SK-N-SH (cell line): ENCODE results near the gene CFDP1. TPM values are rescaled to one million over a fixed set of nuclear protein-coding genes. Genes with fewer than 3 reads are reported as not detected.

Source experiments
- CTCF ChIA-PET: fragments of 300-600, 350-600 bp; formaldehyde crosslinking; extraction: SDS; loops from one replicate; lab custom pipeline; 2021; lab: Yijun Ruan, JAX
- POLR2A ChIA-PET: fragments of 350-600 bp; sonication (Branson Sonifier 250); formaldehyde crosslinking; extraction: SDS; loops from one replicate; lab custom pipeline; 2020; ENCODE audit warnings: antibody characterized with exemption, inconsistent platforms; lab: Yijun Ruan, JAX
- DNase-seq: peaks from one replicate; pipeline ENCODE4 v3.0.0; 2012
- H2AFZ ChIP-seq: fragments of 200-600 bp; sonication (generic); 2 replicates; pipeline ENCODE4 v1.8.1; 2016; ENCODE audit warnings: antibody characterized with exemption, mild to moderate bottlenecking, low read depth
- H3F3A ChIP-seq: fragments of 200-600 bp; sonication (generic); replicated peaks from 2 replicates; pipeline ENCODE3; 2016; ENCODE audit warnings: antibody characterized with exemption, mild to moderate bottlenecking; ENCODE audit not compliant: insufficient read depth
- H3K27ac ChIP-seq, 2 experiments: fragments of 200-500 bp in 1 of 2; fragments of 200-600 bp in 1 of 2; sonication (Bioruptor generic) in 1 of 2; sonication (generic), shearing (Covaris generic) in 1 of 2; 2 replicates each; pipeline versions ENCODE4 v1.5.1 to v1.6.1; 2014 to 2016; ENCODE audit warnings: low read depth in 2 of 2, inconsistent platforms in 1 of 2, low read length in 1 of 2, mild to moderate bottlenecking in 1 of 2, mixed read lengths in 1 of 2
- H3K27me3 ChIP-seq: fragments of 200-600 bp; sonication (generic), shearing (Covaris generic); 2 replicates; pipeline ENCODE4 v1.6.1; 2016; ENCODE audit warnings: mixed run types; ENCODE audit not compliant: insufficient read depth
- H3K36me3 ChIP-seq, 2 experiments: fragments of 200-500 bp in 1 of 2; fragments of 200-600 bp in 1 of 2; sonication (Bioruptor generic) in 1 of 2; sonication (generic) in 1 of 2; replicated peaks in 1 of 2; 2 replicates each; pipeline versions ENCODE3 to v1.5.1; 2014 to 2016; ENCODE audit warnings: low read length in 1 of 2, mild to moderate bottlenecking in 1 of 2; ENCODE audit not compliant: insufficient read depth in 2 of 2, control insufficient read depth in 1 of 2
- H3K4me1 ChIP-seq, 2 experiments: fragments of 200-500 bp in 1 of 2; fragments of 200-600 bp in 1 of 2; sonication (Bioruptor generic) in 1 of 2; sonication (generic), shearing (Covaris generic) in 1 of 2; 2 replicates each; pipeline versions ENCODE4 v1.5.1 to v1.6.1; 2014 to 2016; ENCODE audit warnings: low read depth in 1 of 2, low read length in 1 of 2, mixed run types in 1 of 2; ENCODE audit not compliant: insufficient read depth in 2 of 2, control insufficient read depth in 1 of 2
- H3K4me2 ChIP-seq: fragments of 200-600 bp; sonication (generic), shearing (Covaris generic); 2 replicates; pipeline ENCODE4 v1.6.1; 2017; ENCODE audit warnings: mixed run types
- H3K4me3 ChIP-seq, 2 experiments: fragments of 200-500 bp in 1 of 2; fragments of 200-600 bp in 1 of 2; sonication (Bioruptor generic) in 1 of 2; sonication (generic), shearing (Covaris generic) in 1 of 2; 2 replicates each; pipeline versions ENCODE4 v1.5.1 to v1.8.1; 2014 to 2016; ENCODE audit warnings: low read depth in 2 of 2, inconsistent platforms in 1 of 2, low read length in 1 of 2, mild to moderate bottlenecking in 1 of 2, mixed read lengths in 1 of 2, moderate library complexity in 1 of 2
- H3K79me2 ChIP-seq: fragments of 200-600 bp; sonication (generic); 2 replicates; pipeline ENCODE4 v1.8.1; 2017; ENCODE audit warnings: mild to moderate bottlenecking; ENCODE audit not compliant: insufficient read depth
- H3K9ac ChIP-seq: fragments of 200-600 bp; sonication (generic); 2 replicates; pipeline ENCODE4 v1.6.1; 2017; ENCODE audit warnings: mixed run types
- H3K9me2 ChIP-seq: fragments of 200-600 bp; sonication (generic); 2 replicates; pipeline ENCODE4 v1.6.1; 2017; ENCODE audit warnings: mixed run types
- H3K9me3 ChIP-seq: fragments of 200-600 bp; sonication (generic); 2 replicates; pipeline ENCODE4 v1.6.1; 2017; ENCODE audit warnings: mixed run types, mild to moderate bottlenecking, moderate library complexity
- H4K20me1 ChIP-seq: fragments of 200-600 bp; sonication (generic); 2 replicates; pipeline ENCODE4 v1.6.1; 2017; ENCODE audit warnings: mild to moderate bottlenecking, mixed run types; ENCODE audit not compliant: insufficient read depth
- EP300 ChIP-seq, 2 experiments: IDR thresholded peaks; 2 replicates each; pipeline versions ENCODE4 v1.4.0 to v1.6.1; 2012; ENCODE audit warnings: borderline replicate concordance in 1 of 2, low read depth in 1 of 2, low read length in 1 of 2
- JUND ChIP-seq: IDR thresholded peaks from 2 replicates; pipeline ENCODE4 v1.4.0; 2012
- RCOR1 ChIP-seq: fragments of 150-350 bp; IDR thresholded peaks from 2 replicates; pipeline ENCODE4 v1.6.1; 2017; ENCODE audit warnings: antibody characterized with exemption, low read length
- SIN3A ChIP-seq: IDR thresholded peaks from 2 replicates; pipeline ENCODE4 v1.6.1; 2012; ENCODE audit warnings: low read depth, mild to moderate bottlenecking, low read length, moderate library complexity, borderline replicate concordance
- SMC3 ChIP-seq: IDR thresholded peaks from 2 replicates; pipeline ENCODE4 v1.6.1; 2012; ENCODE audit warnings: low read depth, low read length, improper control_type of control experiment
- TEAD4 ChIP-seq: IDR thresholded peaks from 2 replicates; pipeline ENCODE4 v1.4.0; 2012; ENCODE audit warnings: mild to moderate bottlenecking, borderline replicate concordance; ENCODE audit not compliant: insufficient read depth
- YY1 ChIP-seq: IDR thresholded peaks from 2 replicates; pipeline ENCODE4 v1.4.0; 2012; ENCODE audit warnings: low read depth, mild to moderate bottlenecking
- WGBS: methylation state at CpG from one replicate; pipeline ENCODE4 v1.1.6; 2017; ENCODE audit warnings: low lambda C conversion rate; 5-methylcytosine and 5-hydroxymethylcytosine counted together
- polyA plus RNA-seq, 3 experiments: library from polyadenylated mRNA; depleted of rRNA; stranded (reverse); fragments of >200 nt; gene quantifications; 2 replicates each; pipeline ENCODE4 v1.2.3, GENCODE V29; 2012
- TF ChIP-seq, protein P1 (sequence below): fragments of 200-600 bp; sonication (generic); IDR thresholded peaks from 2 replicates; pipeline ENCODE4 v1.6.1; 2017; ENCODE audit warnings: antibody characterized with exemption, mild to moderate bottlenecking, moderate library complexity
- TF ChIP-seq, protein P2 (sequence below): IDR thresholded peaks from 2 replicates; pipeline ENCODE4 v1.4.0; 2012; ENCODE audit warnings: low read depth

CFDP1 gene
- polyA plus RNA-seq, 1 of the 3 experiments (the other 2 are of a cell fraction): 46.0 TPM

DNA sequence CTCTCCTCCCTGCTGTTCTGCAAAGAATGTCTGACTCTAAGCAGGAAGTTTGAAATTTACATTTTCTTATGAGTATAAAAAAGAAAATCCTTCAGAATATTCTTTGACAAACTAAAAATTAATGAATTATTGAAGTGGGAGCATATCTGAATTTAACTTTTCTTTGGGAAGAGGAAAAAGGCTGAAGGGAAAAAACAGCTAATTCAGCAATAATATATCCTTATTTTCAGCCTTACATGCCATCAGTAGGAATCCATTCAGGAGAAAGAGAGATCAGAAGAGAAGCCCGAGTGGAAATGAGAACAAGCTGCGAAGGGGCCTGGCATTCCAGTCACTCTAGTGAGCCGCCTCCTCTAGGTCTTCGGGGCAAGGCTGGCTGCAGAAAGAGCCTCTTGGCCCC is 140.1 kb downstream of the CFDP1 start:
- H3K4me3 ChIP-seq: no peak overlapping the region
- H3K27ac ChIP-seq: no peak overlapping the region; a peak in 1 of 4 replicates
- no peak overlapping the region for H3K9ac ChIP-seq
- H3F3A ChIP-seq: peaks cover 8% of the 10 kb centered on the region
- 91% methylated on average over 4 of the region's 4 CpGs for WGBS
- H3K4me1 ChIP-seq: peaks cover 20 to 49% of the 10 kb centered on the region in 2 experiments; a peak in 3 of 4 replicates
- no peak for TF ChIP-seq JUND
- TF ChIP-seq, protein P1, sequence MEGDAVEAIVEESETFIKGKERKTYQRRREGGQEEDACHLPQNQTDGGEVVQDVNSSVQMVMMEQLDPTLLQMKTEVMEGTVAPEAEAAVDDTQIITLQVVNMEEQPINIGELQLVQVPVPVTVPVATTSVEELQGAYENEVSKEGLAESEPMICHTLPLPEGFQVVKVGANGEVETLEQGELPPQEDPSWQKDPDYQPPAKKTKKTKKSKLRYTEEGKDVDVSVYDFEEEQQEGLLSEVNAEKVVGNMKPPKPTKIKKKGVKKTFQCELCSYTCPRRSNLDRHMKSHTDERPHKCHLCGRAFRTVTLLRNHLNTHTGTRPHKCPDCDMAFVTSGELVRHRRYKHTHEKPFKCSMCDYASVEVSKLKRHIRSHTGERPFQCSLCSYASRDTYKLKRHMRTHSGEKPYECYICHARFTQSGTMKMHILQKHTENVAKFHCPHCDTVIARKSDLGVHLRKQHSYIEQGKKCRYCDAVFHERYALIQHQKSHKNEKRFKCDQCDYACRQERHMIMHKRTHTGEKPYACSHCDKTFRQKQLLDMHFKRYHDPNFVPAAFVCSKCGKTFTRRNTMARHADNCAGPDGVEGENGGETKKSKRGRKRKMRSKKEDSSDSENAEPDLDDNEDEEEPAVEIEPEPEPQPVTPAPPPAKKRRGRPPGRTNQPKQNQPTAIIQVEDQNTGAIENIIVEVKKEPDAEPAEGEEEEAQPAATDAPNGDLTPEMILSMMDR: no peak
- TF ChIP-seq, protein P2, sequence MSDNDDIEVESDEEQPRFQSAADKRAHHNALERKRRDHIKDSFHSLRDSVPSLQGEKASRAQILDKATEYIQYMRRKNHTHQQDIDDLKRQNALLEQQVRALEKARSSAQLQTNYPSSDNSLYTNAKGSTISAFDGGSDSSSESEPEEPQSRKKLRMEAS: no peak
- TF ChIP-seq EP300 (IDR thresholded peaks at IDR 0.05; ENCODE audit: borderline replicate concordance in 1 of 2, low read depth in 1 of 2, low read length in 1 of 2): no peak
- no peak for TF ChIP-seq SIN3A
- no peak for TF ChIP-seq SMC3
- TF ChIP-seq YY1: no peak
- TF ChIP-seq TEAD4: no peak
- no peak for TF ChIP-seq RCOR1
- CTCF ChIA-PET: interaction anchor here (1.2 to 4.9 kb wide), 3 partner anchors 9 to 59 kb away, joined by 3 to 22 read pairs (median 7); no protein-coding TSS in a partner anchor
- H3K9me3 ChIP-seq: no peaks in the 10 kb centered on the region
- no peaks in the 10 kb centered on the region for H3K27me3 ChIP-seq
- H2AFZ ChIP-seq: no peak overlapping the region
- H3K36me3 ChIP-seq: peaks cover 24 to 25% of the 10 kb centered on the region in 2 experiments
- H3K4me2 ChIP-seq: no peak overlapping the region
- H3K79me2 ChIP-seq: no peaks in the 10 kb centered on the region
- no peaks in the 10 kb centered on the region for H3K9me2 ChIP-seq
- no peak for DNase-seq
- no peaks in the 10 kb centered on the region for H4K20me1 ChIP-seq
- POLR2A ChIA-PET: no interaction called here

DNA sequence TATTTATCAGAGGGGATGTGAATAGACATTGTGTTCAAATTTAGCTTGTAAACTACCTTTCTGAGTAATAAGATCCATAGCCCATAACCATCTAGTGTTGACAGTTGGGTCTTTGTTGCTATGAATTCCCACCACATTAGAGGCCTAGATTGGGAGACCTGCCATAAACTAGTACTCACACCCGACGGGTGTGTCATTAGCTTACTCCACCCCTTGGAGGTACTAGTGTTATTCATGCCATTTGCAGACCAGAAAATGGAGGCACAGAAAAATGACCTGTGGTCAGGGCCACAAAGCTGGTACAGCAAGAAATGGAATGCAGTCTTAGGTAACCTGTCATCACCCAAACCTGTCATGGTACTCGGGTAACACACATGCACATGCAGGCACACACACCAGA is 140.6 kb downstream of the CFDP1 start:
- Histone ChIP-seq H3K9me3 (no peaks in the 10 kb centered on the region), H2AFZ (no peak overlapping the region), H3K79me2 (no peaks in the 10 kb centered on the region), H4K20me1 (no peaks in the 10 kb centered on the region), H3F3A (peaks cover 8% of the 10 kb centered on the region), H3K27me3 (no peaks in the 10 kb centered on the region), H3K4me1 (peaks cover 20 to 53% of the 10 kb centered on the region in 2 experiments; a peak in 3 of 4 replicates), H3K36me3 (peaks cover 24 to 25% of the 10 kb centered on the region in 2 experiments), H3K4me2 (no peak overlapping the region), H3K9ac (no peak overlapping the region), H3K27ac (no peak overlapping the region), H3K4me3 (no peak overlapping the region), H3K9me2 (no peaks in the 10 kb centered on the region)
- WGBS: 98% methylated on average over 3 of the region's 3 CpGs
- CTCF ChIA-PET: interaction anchor here (1.2 to 4.9 kb wide), 3 partner anchors 8 to 59 kb away, joined by 3 to 22 read pairs (median 7); no protein-coding TSS in a partner anchor
- POLR2A ChIA-PET: no interaction called here
- TF ChIP-seq, protein P1: no peak
- TF ChIP-seq JUND: no peak
- no peak for TF ChIP-seq YY1
- DNase-seq: no peak
